H1 (cell line): ENCODE data around the gene CASZ1. TPM values are rescaled to one million over a fixed set of nuclear protein-coding genes. Genes with fewer than 3 reads are reported as not detected.
A peak's percentile ranks its signal among the peaks of the same experiment; 100 is the strongest.

Experiments used
- CTCF ChIA-PET: fragments of 300-600 bp; sonication (Branson Sonifier 250); formaldehyde crosslinking; loops from one replicate; lab custom pipeline; 2021; ENCODE audit not compliant: partially characterized antibody; lab: Charles Lee
- POLR2A ChIA-PET: fragments of 300-600 bp; sonication (Branson Sonifier 250); formaldehyde crosslinking; loops from one replicate; lab custom pipeline; 2021; ENCODE audit warnings: inconsistent platforms; ENCODE audit not compliant: partially characterized antibody; lab: Charles Lee
- DNase-seq, 2 experiments: peaks; one replicate each; pipeline versions ENCODE4 v3.0.0 to v3.0.0-alpha.2; 2010 to 2022; ENCODE audit warnings: low spot score in 2 of 2, low read depth in 1 of 2, mixed read lengths in 1 of 2
- FAIRE-seq: peaks from 2 replicates; lab custom pipeline; 2011; peaks lifted over from hg19 to GRCh38; lab: Jason Lieb, UNC
- H2AFZ ChIP-seq: 2 replicates; pipeline ENCODE4 v1.8.1; 2012; ENCODE audit warnings: low read length, inconsistent platforms
- H2AK5ac ChIP-seq: 2 replicates; pipeline ENCODE4 v1.6.1; 2013; ENCODE audit warnings: low read depth, low read length
- H2BK120ac ChIP-seq: replicated peaks from 2 replicates; pipeline ENCODE3; 2013; ENCODE audit warnings: low read depth, low read length, inconsistent platforms
- H2BK12ac ChIP-seq: 2 replicates; pipeline ENCODE4 v1.6.1; 2013; ENCODE audit warnings: low read depth, low read length
- H2BK15ac ChIP-seq: 2 replicates; pipeline ENCODE4 v1.6.1; 2013; ENCODE audit warnings: low read length
- H2BK20ac ChIP-seq: 2 replicates; pipeline ENCODE4 v1.6.1; 2013; ENCODE audit warnings: low read length
- H2BK5ac ChIP-seq: 2 replicates; pipeline ENCODE4 v1.6.1; 2013; ENCODE audit warnings: low read depth, low read length
- H3K14ac ChIP-seq: 2 replicates; pipeline ENCODE4 v1.6.1; 2013; ENCODE audit warnings: inconsistent platforms; ENCODE audit not compliant: insufficient read length
- H3K18ac ChIP-seq: 2 replicates; pipeline ENCODE4 v1.6.1; 2013; ENCODE audit warnings: low read length; ENCODE audit errors: extremely low read depth
- H3K23ac ChIP-seq: 2 replicates; pipeline ENCODE4 v1.6.1; 2013; ENCODE audit warnings: inconsistent platforms; ENCODE audit not compliant: insufficient read length
- H3K23me2 ChIP-seq: 2 replicates; pipeline ENCODE4 v1.6.1; 2013; ENCODE audit warnings: low read depth, low read length
- H3K27ac ChIP-seq: 2 replicates; pipeline ENCODE4 v1.6.1; 2011; ENCODE audit warnings: low read depth, low read length, inconsistent platforms
- H3K27me3 ChIP-seq, 4 experiments: replicated peaks in 1 of 4; 1 replicate in 1 of 4; 2 replicates in 3 of 4; pipeline versions ENCODE4 v1.6.1 to v1.8.1; 2011 to 2013; ENCODE audit warnings: low read length in 3 of 4, mild to moderate bottlenecking in 3 of 4, inconsistent platforms in 2 of 4, mixed read lengths in 2 of 4, moderate library complexity in 1 of 4; ENCODE audit not compliant: control insufficient read depth in 3 of 4, insufficient read depth in 3 of 4; ENCODE audit errors: extremely low read depth in 1 of 4
- H3K36me3 ChIP-seq, 4 experiments: 2 replicates each; pipeline versions ENCODE4 v1.6.1 to v1.8.1; 2011 to 2013; ENCODE audit warnings: mild to moderate bottlenecking in 4 of 4, low read length in 3 of 4, moderate library complexity in 2 of 4, control low read depth in 1 of 4, inconsistent platforms in 1 of 4; ENCODE audit not compliant: insufficient read depth in 4 of 4, control insufficient read depth in 2 of 4
- H3K4ac ChIP-seq: replicated peaks from 2 replicates; pipeline ENCODE3; 2013; ENCODE audit warnings: low read length, low read depth, mixed read lengths, inconsistent platforms; ENCODE audit not compliant: insufficient read length
- H3K4me1 ChIP-seq, 4 experiments: replicated peaks in 1 of 4; 1 replicate in 1 of 4; 2 replicates in 3 of 4; pipeline versions ENCODE4 v1.6.1 to v1.8.1; 2011 to 2013; ENCODE audit warnings: low read length in 3 of 4, inconsistent platforms in 2 of 4, mixed read lengths in 1 of 4; ENCODE audit not compliant: insufficient read depth in 4 of 4, control insufficient read depth in 3 of 4
- H3K4me2 ChIP-seq, 2 experiments: 2 replicates each; pipeline versions ENCODE4 v1.6.1 to v1.8.1; 2011 to 2013; ENCODE audit warnings: low read depth in 2 of 2, low read length in 2 of 2, control low read depth in 1 of 2, inconsistent platforms in 1 of 2, mild to moderate bottlenecking in 1 of 2; ENCODE audit not compliant: insufficient read depth in 1 of 2
- H3K4me3 ChIP-seq, 4 experiments: fragments of 200-600, 300-600 bp in 1 of 4; sonication (generic), shearing (Covaris generic), sonication (Bioruptor Twin) in 1 of 4; 2 replicates each; pipeline versions ENCODE4 v1.5.1 to v1.8.1; 2011 to 2016; ENCODE audit warnings: low read length in 4 of 4, low read depth in 3 of 4, control low read depth in 2 of 4, inconsistent platforms in 2 of 4, mild to moderate bottlenecking in 2 of 4, mixed read lengths in 1 of 4, moderate library complexity in 1 of 4; ENCODE audit not compliant: insufficient read depth in 2 of 4; ENCODE audit errors: extremely low read depth in 1 of 4
- H3K56ac ChIP-seq: replicated peaks from 2 replicates; pipeline ENCODE3; 2013; ENCODE audit warnings: low read depth, mild to moderate bottlenecking, mixed read lengths, low read length, inconsistent platforms; ENCODE audit not compliant: insufficient read length
- H3K79me1 ChIP-seq: 2 replicates; pipeline ENCODE4 v1.6.1; 2013; ENCODE audit warnings: low read depth, low read length, control low read depth
- H3K79me2 ChIP-seq, 2 experiments: 2 replicates each; pipeline versions ENCODE4 v1.6.1 to v1.8.1; 2012 to 2013; ENCODE audit warnings: low read length in 2 of 2, mild to moderate bottlenecking in 2 of 2, inconsistent platforms in 1 of 2; ENCODE audit not compliant: insufficient read depth in 2 of 2, control insufficient read depth in 1 of 2
- H3K9ac ChIP-seq, 4 experiments: replicated peaks in 1 of 4; 1 replicate in 1 of 4; 2 replicates in 3 of 4; pipeline versions ENCODE4 v1.6.1 to v1.8.1; 2011 to 2013; ENCODE audit warnings: low read depth in 3 of 4, low read length in 3 of 4, control low read depth in 2 of 4, mild to moderate bottlenecking in 2 of 4, moderate library complexity in 2 of 4, inconsistent platforms in 1 of 4; ENCODE audit errors: extremely low read depth in 1 of 4
- H3K9me3 ChIP-seq, 2 experiments: 2 replicates each; pipeline versions ENCODE4 v1.6.1 to v1.8.1; 2012 to 2013; ENCODE audit warnings: mild to moderate bottlenecking in 2 of 2, moderate library complexity in 2 of 2, control low read depth in 1 of 2, inconsistent platforms in 1 of 2, low read depth in 1 of 2, low read length in 1 of 2, mixed read lengths in 1 of 2; ENCODE audit not compliant: insufficient read depth in 2 of 2
- H4K20me1 ChIP-seq, 2 experiments: replicated peaks in 1 of 2; 2 replicates each; pipeline versions ENCODE3 to v1.8.1; 2011 to 2013; ENCODE audit warnings: inconsistent platforms in 2 of 2, low read length in 2 of 2, mild to moderate bottlenecking in 1 of 2; ENCODE audit not compliant: insufficient read depth in 2 of 2, control insufficient read depth in 1 of 2
- H4K5ac ChIP-seq: 2 replicates; pipeline ENCODE4 v1.6.1; 2013; ENCODE audit warnings: low read length, low read depth, mixed read lengths, inconsistent platforms; ENCODE audit not compliant: insufficient read length
- H4K8ac ChIP-seq: 2 replicates; pipeline ENCODE4 v1.8.0; 2013; ENCODE audit warnings: mild to moderate bottlenecking, moderate library complexity, low read length, inconsistent platforms; ENCODE audit not compliant: insufficient read depth; ENCODE audit errors: extremely low read depth
- H4K91ac ChIP-seq: replicated peaks from 2 replicates; pipeline ENCODE3; 2013; ENCODE audit warnings: low read length, mixed read lengths, inconsistent platforms; ENCODE audit not compliant: insufficient read length
- CTCF ChIP-seq, 3 experiments: IDR thresholded peaks; 1 replicate in 2 of 3; 2 replicates in 1 of 3; pipeline versions ENCODE4 v1.5.1 to v1.6.1; 2011; ENCODE audit warnings: low read length in 3 of 3, mild to moderate bottlenecking in 3 of 3, inconsistent platforms in 2 of 3, low read depth in 1 of 3, moderate library complexity in 1 of 3; ENCODE audit not compliant: insufficient read depth in 1 of 3; ENCODE audit errors: control extremely low read depth in 1 of 3
- JUND ChIP-seq: IDR thresholded peaks from 2 replicates; pipeline ENCODE4 v1.6.1; 2011; ENCODE audit warnings: mild to moderate bottlenecking, improper control_type of control experiment, low read length
- MAX ChIP-seq: IDR thresholded peaks from 2 replicates; pipeline ENCODE4 v1.6.1; 2012; ENCODE audit warnings: inconsistent platforms
- PHF8 ChIP-seq: fragments of 200-600 bp; sonication (generic); conservative IDR thresholded peaks from 2 replicates; pipeline ENCODE4 v1.7.1; 2012; ENCODE audit warnings: low read depth, mild to moderate bottlenecking, inconsistent platforms, low read length, moderate library complexity
- RNF2 ChIP-seq: fragments of 200-900, 300-1000 bp; sonication (generic); IDR thresholded peaks from 2 replicates; pipeline ENCODE4 v1.7.1; 2016; ENCODE audit warnings: borderline replicate concordance, low read depth, mild to moderate bottlenecking, antibody characterized with exemption, low read length; ENCODE audit not compliant: poor library complexity, severe bottlenecking; ENCODE audit errors: missing control alignments
- SAP30 ChIP-seq: fragments of 300-600 bp; sonication (generic); IDR thresholded peaks from 2 replicates; pipeline ENCODE4 v1.7.1; 2012; ENCODE audit warnings: low read length, moderate library complexity, mild to moderate bottlenecking, inconsistent platforms; ENCODE audit not compliant: insufficient read depth, insufficient replicate concordance
- SP1 ChIP-seq: IDR thresholded peaks from 2 replicates; pipeline ENCODE4 v1.6.1; 2011; ENCODE audit warnings: low read depth, low read length
- WGBS, 2 experiments: shearing (Covaris generic) in 1 of 2; methylation state at CpG; one replicate each; pipeline versions ENCODE4 v1.1.6 to v1.1.7; 2013 to 2015; ENCODE audit warnings: low lambda C conversion rate in 2 of 2, mixed read lengths in 2 of 2, inconsistent platforms in 1 of 2, low coverage in 1 of 2, missing lambda C conversion rate in 1 of 2; ENCODE audit not compliant: insufficient replicate concordance in 2 of 2, insufficient coverage in 1 of 2, insufficient read length in 1 of 2; ENCODE audit errors: extremely low coverage in 1 of 2, missing lambda C conversion rate in 1 of 2; 5-methylcytosine and 5-hydroxymethylcytosine counted together
- polyA plus RNA-seq, 7 experiments: library from polyadenylated mRNA; depleted of rRNA in 3 of 7; stranded (reverse) in 5 of 7; unstranded in 2 of 7; fragments of >200 nt in 5 of 7; fragments of 200-250 nt in 2 of 7; gene quantifications; 1 replicate in 5 of 7; 2 replicates in 1 of 7; 4 replicates in 1 of 7; pipeline versions ENCODE4 v1.2.1 to v1.2.3, GENCODE V29; 2011 to 2013; ENCODE audit warnings: missing spikeins in 2 of 7, mixed read lengths in 2 of 7
- total RNA-seq: library from RNA; stranded (reverse); fragmentation: NEBNext Ultra II Directional; extraction: Animal tissue kit (Norgen Biotek cat#: 25700); gene quantifications from 2 replicates; pipeline ENCODE4 v1.2.1, GENCODE V29; 2021

Gene CASZ1
- total and polyA plus RNA-seq, 2 of the 8 experiments (the other 6 are each of a cell fraction or from before 2014, with no cell fraction given), result 4.4 to 7.7 TPM

GRCh38 chr1:10818262-10819197, 22.1 kb upstream of the CASZ1 start:
- peaks cover 0 to 17% (median 11%) of the 10 kb centered on the region in 4 experiments; a peak in 6 of 7 replicates for H3K4me1 ChIP-seq
- H2BK15ac ChIP-seq, result 0 out of 2 replicates have a peak overlapping the region, but pooled peaks have one; percentile 61
- DNase-seq (no peak), FAIRE-seq (no peak)
- CTCF ChIA-PET, result interaction anchor here (0.7 to 1.5 kb wide), 6 partner anchors 8 to 294 kb away, joined by 3 to 5 read pairs (median 3); no protein-coding TSS in a partner anchor
- no peak overlapping the region for H3K4ac ChIP-seq
- no peak overlapping the region for H3K27ac ChIP-seq
- no peaks in the 10 kb centered on the region; a peak in 1 of 7 replicates for H3K27me3 ChIP-seq
- no peak overlapping the region for H2AK5ac ChIP-seq
- H4K5ac ChIP-seq, result no peak overlapping the region
- H3K23me2 ChIP-seq, result no peaks in the 10 kb centered on the region
- no peaks in the 10 kb centered on the region for H3K36me3 ChIP-seq
- 86% methylated on average over 17 of the region's 17 CpGs; no CpG with 5 or more reads in 1 of the 2 experiments for WGBS, 2 experiments
- H3K4me3 ChIP-seq, result no peak overlapping the region
- H2AFZ ChIP-seq, result no peak overlapping the region
- H3K79me1 ChIP-seq, result no peaks in the 10 kb centered on the region
- H3K4me2 ChIP-seq, result no peak overlapping the region
- POLR2A ChIA-PET, result interaction anchor here (0.6 kb wide), 1 partner anchor 8 kb away, joined by 3 read pairs; no protein-coding TSS in a partner anchor
- no peaks in the 10 kb centered on the region for H3K79me2 ChIP-seq
- H3K9me3 ChIP-seq, result no peaks in the 10 kb centered on the region
- H3K23ac ChIP-seq, result no peak overlapping the region
- no peak overlapping the region for H3K56ac ChIP-seq
- H3K9ac ChIP-seq, result no peak overlapping the region
- no peak overlapping the region for H2BK5ac ChIP-seq
- no peak overlapping the region for H4K91ac ChIP-seq
- no peak overlapping the region for H2BK12ac ChIP-seq
- H4K20me1 ChIP-seq, result no peaks in the 10 kb centered on the region
- no peak overlapping the region for H3K14ac ChIP-seq
- no peak overlapping the region for H3K18ac ChIP-seq
- H2BK120ac ChIP-seq, result no peak overlapping the region
- peak overlapping the region; percentile 66; the same call in 1 of the 2 replicates for H4K8ac ChIP-seq
- H2BK20ac ChIP-seq, result no peak overlapping the region
- TF ChIP-seq MAX (no peak), SAP30 (no peak), JUND (no peak), RNF2 (no peak), SP1 (no peak), PHF8 (no peak), CTCF (IDR thresholded peaks at IDR 0.05; ENCODE audit: control extremely low read depth in 1 of 3, insufficient read depth in 1 of 3, low read depth in 1 of 3, low read length in 3 of 3) (no peak)
